ENCODE measurements around the gene AGAP3. TPM values are rescaled to one million over a fixed set of nuclear protein-coding genes. Genes with fewer than 3 reads are reported as not detected.

The AGAP3 gene
- total RNA-seq, 1 experiment from 2014 or later: 103 TPM

- ATAC-seq: no peak
- H3K9me3 ChIP-seq (ENCODE audit: control insufficient read depth, insufficient read depth, low read depth, low read length): no peaks in the 10 kb centered on the region
- DNase-seq (ENCODE audit: low read depth, low spot score): no peak
- no peak overlapping the region for H3K4me3 ChIP-seq (ENCODE audit: low read depth in 2 of 2, low read length in 2 of 2)
- POLR2A ChIA-PET: no interaction called here
- TF ChIP-seq, protein P1, sequence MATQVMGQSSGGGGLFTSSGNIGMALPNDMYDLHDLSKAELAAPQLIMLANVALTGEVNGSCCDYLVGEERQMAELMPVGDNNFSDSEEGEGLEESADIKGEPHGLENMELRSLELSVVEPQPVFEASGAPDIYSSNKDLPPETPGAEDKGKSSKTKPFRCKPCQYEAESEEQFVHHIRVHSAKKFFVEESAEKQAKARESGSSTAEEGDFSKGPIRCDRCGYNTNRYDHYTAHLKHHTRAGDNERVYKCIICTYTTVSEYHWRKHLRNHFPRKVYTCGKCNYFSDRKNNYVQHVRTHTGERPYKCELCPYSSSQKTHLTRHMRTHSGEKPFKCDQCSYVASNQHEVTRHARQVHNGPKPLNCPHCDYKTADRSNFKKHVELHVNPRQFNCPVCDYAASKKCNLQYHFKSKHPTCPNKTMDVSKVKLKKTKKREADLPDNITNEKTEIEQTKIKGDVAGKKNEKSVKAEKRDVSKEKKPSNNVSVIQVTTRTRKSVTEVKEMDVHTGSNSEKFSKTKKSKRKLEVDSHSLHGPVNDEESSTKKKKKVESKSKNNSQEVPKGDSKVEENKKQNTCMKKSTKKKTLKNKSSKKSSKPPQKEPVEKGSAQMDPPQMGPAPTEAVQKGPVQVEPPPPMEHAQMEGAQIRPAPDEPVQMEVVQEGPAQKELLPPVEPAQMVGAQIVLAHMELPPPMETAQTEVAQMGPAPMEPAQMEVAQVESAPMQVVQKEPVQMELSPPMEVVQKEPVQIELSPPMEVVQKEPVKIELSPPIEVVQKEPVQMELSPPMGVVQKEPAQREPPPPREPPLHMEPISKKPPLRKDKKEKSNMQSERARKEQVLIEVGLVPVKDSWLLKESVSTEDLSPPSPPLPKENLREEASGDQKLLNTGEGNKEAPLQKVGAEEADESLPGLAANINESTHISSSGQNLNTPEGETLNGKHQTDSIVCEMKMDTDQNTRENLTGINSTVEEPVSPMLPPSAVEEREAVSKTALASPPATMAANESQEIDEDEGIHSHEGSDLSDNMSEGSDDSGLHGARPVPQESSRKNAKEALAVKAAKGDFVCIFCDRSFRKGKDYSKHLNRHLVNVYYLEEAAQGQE (IDR thresholded peaks at IDR 0.05; ENCODE audit: insufficient read depth in 1 of 2, low read depth in 2 of 2, low read length in 1 of 2): no peak
- TF ChIP-seq POLR2AphosphoS5 (IDR thresholded peaks at IDR 0.05; ENCODE audit: low read depth, low read length) (no peak), SIN3A (IDR thresholded peaks at IDR 0.05; ENCODE audit: borderline replicate concordance, insufficient read depth, low read depth, low read length) (no peak), CTCF (IDR thresholded peaks at IDR 0.05) (no peak), TCF7L2 (IDR thresholded peaks at IDR 0.05; ENCODE audit: low read depth, low read length) (no peak)
- H3K27ac ChIP-seq (ENCODE audit: low read length): no peak overlapping the region
- in situ Hi-C loops (cut with HindIII; ENCODE audit: low pct_unique_long_range_greater_than_20kb, low sequenced_read_pairs): no loop called here
- no peaks in the 10 kb centered on the region for H3K36me3 ChIP-seq (ENCODE audit: control insufficient read depth, insufficient read depth, low read length)
- CTCF ChIA-PET: no interaction called here
- intact Hi-C loops (cut with micrococcal nuclease; ENCODE audit: unreplicated experiment): no loop called here
- no peaks in the 10 kb centered on the region for H3K4me1 ChIP-seq (ENCODE audit: control insufficient read depth, insufficient read depth, low read length)
- BruUV-seq (replicated peaks): no TSS peak
- peaks cover 4% of the 10 kb centered on the region; the same call in 1 of the 2 replicates for H3K27me3 ChIP-seq (ENCODE audit: control insufficient read depth, insufficient read depth, low read length)
These were observed 94.7 kb downstream of the AGAP3 start for GRCh38 chr7:151181011-151181431.

- H3K4me1 ChIP-seq (ENCODE audit: control insufficient read depth, insufficient read depth, low read length): no peaks in the 10 kb centered on the region
- TF ChIP-seq SIN3A (IDR thresholded peaks at IDR 0.05; ENCODE audit: borderline replicate concordance, insufficient read depth, low read depth, low read length): no peak
- TF ChIP-seq, protein P1 (IDR thresholded peaks at IDR 0.05; ENCODE audit: insufficient read depth in 1 of 2, low read depth in 2 of 2, low read length in 1 of 2): no peak
- no peak for TF ChIP-seq POLR2AphosphoS5 (IDR thresholded peaks at IDR 0.05; ENCODE audit: low read depth, low read length)
- TF ChIP-seq TCF7L2 (IDR thresholded peaks at IDR 0.05; ENCODE audit: low read depth, low read length): no peak
- no peak for TF ChIP-seq CTCF (IDR thresholded peaks at IDR 0.05)
- no peaks in the 10 kb centered on the region for H3K27me3 ChIP-seq (ENCODE audit: control insufficient read depth, insufficient read depth, low read length)
- no peaks in the 10 kb centered on the region for H3K9me3 ChIP-seq (ENCODE audit: control insufficient read depth, insufficient read depth, low read depth, low read length)
- ChIA-PET CTCF (no interaction called here), POLR2A (no interaction called here)
- intact Hi-C loops (cut with micrococcal nuclease; ENCODE audit: unreplicated experiment) (no loop called here), in situ Hi-C loops (cut with HindIII; ENCODE audit: low pct_unique_long_range_greater_than_20kb, low sequenced_read_pairs) (no loop called here)
- no peak for ATAC-seq
- no TSS peak for BruUV-seq (replicated peaks)
- H3K4me3 ChIP-seq (ENCODE audit: low read depth in 2 of 2, low read length in 2 of 2): no peak overlapping the region
- DNase-seq (ENCODE audit: low read depth, low spot score): no peak
- H3K27ac ChIP-seq (ENCODE audit: low read length): no peak overlapping the region
- no peaks in the 10 kb centered on the region for H3K36me3 ChIP-seq (ENCODE audit: control insufficient read depth, insufficient read depth, low read length)
These were observed 99.7 kb downstream of the AGAP3 start for GRCh38 chr7:151185762-151186639.

All from Panc1 (cell line).